Tibial nerve (tissue), 3 donors: ENCODE data around the gene ZNF609.

Source experiments
- POLR2A ChIP-seq, 2 donors: fragments of 450-650 bp; IDR thresholded peaks; one replicate each; pipeline ENCODE4 v1.6.1; 2017; ENCODE audit warnings: antibody characterized with exemption in 2 of 2, mild to moderate bottlenecking in 2 of 2, moderate library complexity in 2 of 2
- TF ChIP-seq, protein P1 (sequence below), 5 experiments: fragments of 200-600 bp in 3 of 5; fragments of 450-650 bp in 2 of 5; sonication (generic) in 3 of 5; IDR thresholded peaks; one replicate each; pipeline ENCODE4 v1.5.1; 2016 to 2019; ENCODE audit warnings: antibody characterized with exemption in 5 of 5, mild to moderate bottlenecking in 3 of 5, moderate library complexity in 2 of 5

- TF ChIP-seq, protein P1, sequence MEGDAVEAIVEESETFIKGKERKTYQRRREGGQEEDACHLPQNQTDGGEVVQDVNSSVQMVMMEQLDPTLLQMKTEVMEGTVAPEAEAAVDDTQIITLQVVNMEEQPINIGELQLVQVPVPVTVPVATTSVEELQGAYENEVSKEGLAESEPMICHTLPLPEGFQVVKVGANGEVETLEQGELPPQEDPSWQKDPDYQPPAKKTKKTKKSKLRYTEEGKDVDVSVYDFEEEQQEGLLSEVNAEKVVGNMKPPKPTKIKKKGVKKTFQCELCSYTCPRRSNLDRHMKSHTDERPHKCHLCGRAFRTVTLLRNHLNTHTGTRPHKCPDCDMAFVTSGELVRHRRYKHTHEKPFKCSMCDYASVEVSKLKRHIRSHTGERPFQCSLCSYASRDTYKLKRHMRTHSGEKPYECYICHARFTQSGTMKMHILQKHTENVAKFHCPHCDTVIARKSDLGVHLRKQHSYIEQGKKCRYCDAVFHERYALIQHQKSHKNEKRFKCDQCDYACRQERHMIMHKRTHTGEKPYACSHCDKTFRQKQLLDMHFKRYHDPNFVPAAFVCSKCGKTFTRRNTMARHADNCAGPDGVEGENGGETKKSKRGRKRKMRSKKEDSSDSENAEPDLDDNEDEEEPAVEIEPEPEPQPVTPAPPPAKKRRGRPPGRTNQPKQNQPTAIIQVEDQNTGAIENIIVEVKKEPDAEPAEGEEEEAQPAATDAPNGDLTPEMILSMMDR (IDR thresholded peaks at IDR 0.05): no peak
- no peak for TF ChIP-seq POLR2A (IDR thresholded peaks at IDR 0.05)
Measured at GRCh38 chr15:64503197-64503596, 42.8 kb downstream of the ZNF609 start.
